NCI-H2196 treated with DMSO at 0.1 percent for 48 hours (cell line): Measurements from ENCODE around the gene RASD2.

Experiments
- DNase-seq: peaks from one replicate; lab custom pipeline; 2025; ENCODE audit not compliant: unreplicated experiment; lab: John Stamatoyannopoulos, UW

The RASD2 gene

DNA sequence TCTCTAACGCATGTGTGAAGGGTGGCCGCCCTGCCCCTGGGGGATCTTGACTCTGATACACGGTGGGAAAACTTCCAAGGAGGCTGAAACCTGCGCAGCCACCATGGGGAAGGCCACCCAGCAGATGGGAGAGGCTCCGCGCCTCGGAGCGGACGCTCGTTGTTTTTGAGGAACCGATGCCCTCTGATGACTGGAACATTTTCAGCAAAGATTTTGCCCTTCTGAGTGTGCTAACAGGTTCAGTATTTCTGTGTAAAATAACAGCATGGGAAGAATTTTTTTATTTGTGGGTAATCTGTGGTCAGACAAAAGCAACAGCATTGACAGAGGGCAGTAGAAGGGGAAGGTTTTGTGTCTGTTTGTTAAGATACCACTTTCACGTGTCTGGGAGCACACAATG is 59.8 kb downstream of the RASD2 start:
- DNase-seq, result no peak

DNA sequence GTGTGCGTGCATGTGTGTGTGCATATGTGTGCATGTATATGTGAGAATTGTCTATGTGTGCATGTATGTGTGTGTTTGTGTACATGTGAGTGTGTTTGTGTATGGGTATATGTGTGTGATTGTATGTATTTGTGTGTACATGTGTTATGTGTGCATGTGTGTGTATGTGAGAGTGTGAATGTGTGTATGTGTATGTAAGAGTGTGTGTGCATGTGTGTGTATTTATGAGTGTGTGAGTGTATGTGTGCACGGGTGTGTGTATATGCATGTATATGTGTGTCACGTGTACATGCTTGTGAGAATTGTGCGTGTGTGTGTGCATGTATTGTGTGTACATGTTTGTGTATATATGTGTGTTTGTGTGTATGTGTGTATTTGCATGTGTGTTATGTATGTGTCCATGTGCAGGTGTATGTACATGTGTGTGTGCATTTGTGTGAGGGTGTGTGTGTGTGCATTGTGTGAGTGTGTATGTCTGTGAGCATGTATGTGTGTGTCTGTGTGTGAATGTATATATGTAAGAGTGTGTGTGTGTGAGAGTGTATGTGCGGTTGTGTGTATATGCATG is 60.5 kb downstream of the RASD2 start:
- DNase-seq, result no peak

DNA sequence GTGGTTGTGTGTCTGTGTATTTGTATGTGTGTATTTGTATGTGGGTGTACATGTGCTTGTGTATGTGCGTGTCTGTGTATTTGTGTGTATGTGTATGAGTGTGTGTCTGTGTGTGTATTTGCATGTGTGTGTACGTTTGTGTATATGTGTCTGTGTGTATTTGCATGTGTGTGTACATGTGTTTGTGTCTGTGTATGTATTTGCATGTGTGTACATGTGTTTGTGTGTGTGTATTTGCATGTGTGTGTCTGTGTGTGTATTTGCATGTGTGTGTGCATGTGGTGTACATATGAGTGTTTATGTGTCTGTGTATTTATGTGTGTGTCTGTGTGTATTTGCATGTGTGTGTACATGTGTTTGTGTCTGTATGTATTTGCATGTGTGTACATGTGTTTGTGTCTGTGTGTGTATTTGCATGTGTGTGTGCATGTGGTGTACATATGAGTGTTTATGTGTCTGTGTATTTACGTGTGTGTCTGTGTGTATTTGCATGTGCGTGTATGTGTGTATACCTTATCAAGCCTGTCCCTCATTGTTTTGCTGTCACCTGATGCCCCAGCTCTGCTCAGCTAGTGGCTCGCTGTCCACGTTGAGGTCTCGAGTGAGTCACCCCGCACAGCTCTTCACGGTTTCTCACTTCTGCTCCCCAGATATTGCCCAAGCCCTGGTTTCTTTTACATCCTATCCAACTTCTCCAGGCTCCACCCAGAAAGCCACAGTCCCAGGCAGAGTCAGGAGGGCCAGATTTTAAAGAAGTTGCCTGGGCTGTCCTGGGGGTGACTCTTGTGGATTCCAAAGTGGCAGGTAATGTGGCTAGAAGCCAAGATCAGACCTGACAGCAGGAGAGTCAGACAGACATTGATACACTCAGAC is 61.3 kb downstream of the RASD2 start:
- no peak for DNase-seq
